Iris pigment epithelial cell (primary cell): ENCODE measurements around the gene ARGFX.
"Not testable (repeated sequence)": the region's sequence is repeated elsewhere in the genome, so short reads cannot be mapped to it uniquely, and the experiment has no call there.

ENCODE experiments used
- DNase-seq: peaks from one replicate; pipeline ENCODE4 v3.0.0-alpha.2; 2011; ENCODE audit warnings: low read depth

Gene ARGFX

GRCh38 chr3:121599900-121600299 lies 32.2 kb downstream of the ARGFX start:
- DNase-seq = not testable (repeated sequence)

GRCh38 chr3:121601212-121601812 lies 33.6 kb downstream of the ARGFX start:
- DNase-seq = no peak

GRCh38 chr3:121604759-121605158 lies 37.0 kb downstream of the ARGFX start:
- DNase-seq = no peak

DNA sequence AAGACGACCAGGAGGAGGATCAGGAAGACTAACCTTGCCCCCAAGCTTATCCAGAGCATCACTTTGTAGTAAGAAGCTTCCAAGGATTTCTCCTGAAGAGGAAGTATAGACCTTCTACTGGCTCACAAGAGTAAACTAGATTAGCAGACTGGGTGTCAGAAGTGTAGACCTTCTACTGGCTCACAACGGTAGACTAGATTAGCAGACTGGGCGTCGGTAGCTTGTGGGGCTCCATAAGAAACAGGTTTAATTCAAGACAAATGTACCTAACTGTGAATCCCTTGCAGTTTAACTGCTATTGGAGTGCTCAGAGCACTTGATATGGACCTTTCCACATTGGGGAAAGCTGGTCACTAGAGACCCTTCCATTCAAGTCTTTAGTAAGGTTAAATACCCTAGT lies 38.4 kb downstream of the ARGFX start:
- DNase-seq = no peak
